Measurements from ENCODE around the gene UBE2J2. TPM values are rescaled to one million over a fixed set of nuclear protein-coding genes. Genes with fewer than 3 reads are reported as not detected.

UBE2J2 gene
- total RNA-seq, 4 donors from 2014 or later: 9.5 to 66.1 (median 49.8) TPM

DNA sequence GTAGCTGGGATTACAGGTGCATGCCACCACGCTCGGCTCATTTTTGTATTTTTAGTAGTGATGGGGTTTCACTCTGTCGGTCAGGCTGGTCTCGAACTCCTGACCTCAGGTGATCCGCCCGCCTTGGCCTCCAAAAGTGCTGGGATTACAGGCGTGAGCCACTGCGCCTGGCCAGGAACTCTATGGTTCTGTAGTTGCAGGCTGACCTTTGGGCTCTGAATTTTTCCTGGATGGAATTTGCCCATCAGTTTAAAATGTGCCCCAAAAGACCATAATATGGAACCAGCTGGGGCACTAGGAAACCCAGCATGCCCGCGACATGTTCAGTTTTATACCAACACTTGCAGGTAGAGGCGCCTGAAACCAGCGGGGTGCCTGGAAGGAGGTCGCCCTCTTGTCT is 5.0 kb upstream of the UBE2J2 start:
- no peaks in the 10 kb centered on the region for H3K9me3 ChIP-seq
- no peak for TF ChIP-seq POLR2A (IDR thresholded peaks at IDR 0.05)
- TF ChIP-seq, protein P1, sequence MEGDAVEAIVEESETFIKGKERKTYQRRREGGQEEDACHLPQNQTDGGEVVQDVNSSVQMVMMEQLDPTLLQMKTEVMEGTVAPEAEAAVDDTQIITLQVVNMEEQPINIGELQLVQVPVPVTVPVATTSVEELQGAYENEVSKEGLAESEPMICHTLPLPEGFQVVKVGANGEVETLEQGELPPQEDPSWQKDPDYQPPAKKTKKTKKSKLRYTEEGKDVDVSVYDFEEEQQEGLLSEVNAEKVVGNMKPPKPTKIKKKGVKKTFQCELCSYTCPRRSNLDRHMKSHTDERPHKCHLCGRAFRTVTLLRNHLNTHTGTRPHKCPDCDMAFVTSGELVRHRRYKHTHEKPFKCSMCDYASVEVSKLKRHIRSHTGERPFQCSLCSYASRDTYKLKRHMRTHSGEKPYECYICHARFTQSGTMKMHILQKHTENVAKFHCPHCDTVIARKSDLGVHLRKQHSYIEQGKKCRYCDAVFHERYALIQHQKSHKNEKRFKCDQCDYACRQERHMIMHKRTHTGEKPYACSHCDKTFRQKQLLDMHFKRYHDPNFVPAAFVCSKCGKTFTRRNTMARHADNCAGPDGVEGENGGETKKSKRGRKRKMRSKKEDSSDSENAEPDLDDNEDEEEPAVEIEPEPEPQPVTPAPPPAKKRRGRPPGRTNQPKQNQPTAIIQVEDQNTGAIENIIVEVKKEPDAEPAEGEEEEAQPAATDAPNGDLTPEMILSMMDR (IDR thresholded peaks at IDR 0.05): no peak
- H3K36me3 ChIP-seq: no peaks in the 10 kb centered on the region
- no peak for DNase-seq
- peaks cover 0 to 5% of the 10 kb centered on the region in 2 donors for H3K4me1 ChIP-seq
- no peaks in the 10 kb centered on the region for H3K27me3 ChIP-seq
- no peak overlapping the region for H3K27ac ChIP-seq
- intact Hi-C loops (cut with DNase I; ENCODE audit: low total_unique reads): no loop called here
- H3K4me3 ChIP-seq: no peak overlapping the region

DNA sequence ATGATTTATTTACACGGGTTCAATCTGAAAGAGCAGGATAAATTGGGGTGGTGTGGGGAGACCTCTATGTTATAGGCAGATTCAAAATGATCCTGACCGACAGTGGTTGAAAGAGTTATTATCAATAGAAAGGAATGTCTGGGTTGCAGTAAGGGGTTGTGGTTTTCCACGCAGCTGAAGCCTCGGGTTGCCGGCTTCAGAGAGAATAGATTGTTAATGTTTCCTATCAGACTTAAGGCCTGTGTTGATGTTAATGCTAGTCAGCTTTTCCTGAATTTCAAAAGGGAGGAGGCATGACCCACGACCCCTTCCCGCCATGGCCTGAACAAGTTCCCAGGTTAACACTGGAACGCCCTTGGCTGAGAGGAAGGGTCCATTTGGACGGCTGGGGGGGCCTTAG is 2.2 kb upstream of the UBE2J2 start:
- H3K27ac ChIP-seq: no peak overlapping the region
- peaks cover 6 to 19% of the 10 kb centered on the region in 2 donors for H3K4me1 ChIP-seq
- no peaks in the 10 kb centered on the region for H3K36me3 ChIP-seq
- intact Hi-C loops (cut with DNase I; ENCODE audit: low total_unique reads): no loop called here
- H3K27me3 ChIP-seq: no peaks in the 10 kb centered on the region
- no peak overlapping the region for H3K4me3 ChIP-seq
- TF ChIP-seq, protein P1 (IDR thresholded peaks at IDR 0.05): no peak
- no peak for TF ChIP-seq POLR2A (IDR thresholded peaks at IDR 0.05)
- no peaks in the 10 kb centered on the region for H3K9me3 ChIP-seq
- DNase-seq: no peak

DNA sequence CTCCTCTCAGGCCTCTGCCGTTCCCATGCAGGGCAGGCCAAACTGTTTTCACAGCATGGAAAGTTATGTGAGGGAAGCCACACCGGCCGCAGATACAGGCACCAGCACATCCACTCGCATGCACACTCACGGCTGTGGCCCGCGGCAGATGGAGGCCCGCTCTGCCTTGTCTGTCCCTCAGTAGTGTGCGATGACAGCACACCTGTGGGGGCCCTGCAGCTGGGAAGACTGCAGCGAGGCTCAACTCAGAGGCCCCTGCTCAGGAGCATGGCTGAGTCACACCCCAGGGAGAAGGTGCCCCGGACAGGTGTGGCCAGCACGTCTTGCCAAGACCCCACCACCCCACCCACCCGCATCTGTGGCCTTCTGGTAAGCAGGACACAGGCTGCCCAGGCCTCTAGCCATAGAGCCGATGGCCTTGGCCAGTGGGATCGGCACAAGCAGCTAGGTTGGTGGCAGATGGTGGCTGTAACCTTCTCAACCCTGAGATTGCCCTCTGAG is 1.3 kb upstream of the UBE2J2 start:
- TF ChIP-seq, protein P1 (IDR thresholded peaks at IDR 0.05): no peak
- no peak for TF ChIP-seq POLR2A (IDR thresholded peaks at IDR 0.05)
- Histone ChIP-seq H3K27ac (no peak overlapping the region), H3K27me3 (no peaks in the 10 kb centered on the region), H3K36me3 (no peaks in the 10 kb centered on the region), H3K9me3 (no peaks in the 10 kb centered on the region), H3K4me1 (peaks cover 12 to 22% of the 10 kb centered on the region in 2 donors), H3K4me3 (no peak overlapping the region)
- no peak for DNase-seq
- intact Hi-C loops (cut with DNase I; ENCODE audit: low total_unique reads): no loop called here

DNA sequence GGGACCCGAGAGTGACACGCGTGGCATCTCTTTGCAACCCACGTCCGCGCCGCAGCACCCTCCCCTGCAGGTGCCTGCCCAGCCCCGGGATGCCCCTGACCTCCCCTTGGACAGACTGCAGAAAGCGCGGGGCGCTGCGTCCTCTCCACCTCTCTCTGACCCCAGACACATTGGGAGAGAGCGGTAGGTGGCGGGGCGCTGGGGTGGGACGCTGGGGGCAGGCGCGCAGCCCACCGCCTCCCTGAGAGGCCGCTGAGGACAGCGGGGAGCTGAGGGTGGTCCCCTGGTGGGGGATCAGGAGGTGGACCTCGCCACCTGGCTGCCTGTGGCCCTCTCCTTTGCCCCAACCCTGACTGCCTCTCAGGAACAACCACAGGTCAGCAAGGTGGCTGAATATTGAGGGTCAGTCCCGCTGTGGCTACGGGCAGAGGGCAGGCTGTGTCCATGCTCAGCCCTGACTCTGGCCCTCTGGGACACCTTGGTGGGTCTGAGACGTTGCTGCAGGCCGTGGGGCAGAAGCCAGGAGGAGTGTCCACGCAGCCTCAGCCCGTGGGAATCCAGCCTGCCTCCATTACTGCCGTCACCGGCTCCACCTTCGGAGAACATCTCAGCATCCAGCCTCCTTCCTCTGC is 761 bp upstream of the UBE2J2 start:
- no peaks in the 10 kb centered on the region for H3K36me3 ChIP-seq
- intact Hi-C loops (cut with DNase I; ENCODE audit: low total_unique reads): no loop called here
- no peak for DNase-seq
- no peaks in the 10 kb centered on the region for H3K27me3 ChIP-seq
- peak overlapping the region; percentile 93 to 94 for H3K4me3 ChIP-seq
- H3K9me3 ChIP-seq: no peaks in the 10 kb centered on the region
- peak overlapping the region; percentile 84 to 92 for H3K27ac ChIP-seq
- H3K4me1 ChIP-seq: peaks cover 12 to 22% of the 10 kb centered on the region in 2 donors
- TF ChIP-seq, protein P1 (IDR thresholded peaks at IDR 0.05): no peak
- TF ChIP-seq POLR2A (IDR thresholded peaks at IDR 0.05): no peak

DNA sequence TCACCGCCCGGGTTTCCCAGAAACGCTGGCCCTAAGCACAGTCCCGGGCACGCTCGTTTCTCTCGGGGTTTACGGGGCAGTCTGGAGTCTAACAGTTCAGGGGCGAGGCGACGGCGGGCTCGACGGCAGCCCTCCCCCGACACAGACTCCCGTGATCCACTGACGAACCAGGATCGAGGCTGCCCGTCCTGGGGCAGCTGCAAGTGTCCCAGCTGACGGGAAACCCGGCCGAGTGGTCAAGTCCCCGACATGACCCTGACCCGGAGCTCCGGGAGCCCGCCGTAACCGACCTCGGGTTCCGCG is 494 bp downstream of the UBE2J2 start:
- Histone ChIP-seq H3K27ac (peak overlapping the region; percentile 84 to 92), H3K4me1 (peaks cover 12 to 22% of the 10 kb centered on the region in 2 donors), H3K36me3 (no peaks in the 10 kb centered on the region), H3K9me3 (no peaks in the 10 kb centered on the region), H3K4me3 (peak overlapping the region; percentile 93 to 94), H3K27me3 (no peaks in the 10 kb centered on the region)
- intact Hi-C loops (cut with DNase I; ENCODE audit: low total_unique reads): no loop called here
- DNase-seq: no peak
- TF ChIP-seq POLR2A (IDR thresholded peaks at IDR 0.05): no peak
- TF ChIP-seq, protein P1 (IDR thresholded peaks at IDR 0.05): no peak
